Measurements from ENCODE around the gene CTCFL.
"Not testable (repeated sequence)": the region's sequence is repeated elsewhere in the genome, so short reads cannot be mapped to it uniquely, and the experiment has no call there.

The CTCFL gene

GRCh38 chr20:57481281-57481711, 43.6 kb downstream of the CTCFL start:
- Histone ChIP-seq H3K4me1 (ENCODE audit: control insufficient read depth, insufficient read depth, low read length) (peaks cover 3% of the 10 kb centered on the region), H3K27me3 (ENCODE audit: control insufficient read depth, insufficient read depth, low read length) (no peaks in the 10 kb centered on the region), H3K9ac (ENCODE audit: low read depth, low read length) (no peak overlapping the region), H3K36me3 (ENCODE audit: control insufficient read depth, insufficient read depth, low read length) (no peaks in the 10 kb centered on the region), H3K4me3 (ENCODE audit: low read depth, low read length) (no peak overlapping the region), H3K9me3 (ENCODE audit: control insufficient read depth, insufficient read depth, low read length) (no peaks in the 10 kb centered on the region)

GRCh38 chr20:57480444-57481160, 44.3 kb downstream of the CTCFL start:
- Histone ChIP-seq H3K9ac (ENCODE audit: low read depth, low read length) (no peak overlapping the region), H3K4me3 (ENCODE audit: low read depth, low read length) (no peak overlapping the region)

GRCh38 chr20:57479196-57479595, 45.7 kb downstream of the CTCFL start:
- H3K9me3 ChIP-seq (ENCODE audit: control insufficient read depth, insufficient read depth, low read length): no peaks in the 10 kb centered on the region
- no peak overlapping the region for H3K4me3 ChIP-seq (ENCODE audit: low read depth, low read length)
- no peaks in the 10 kb centered on the region for H3K36me3 ChIP-seq (ENCODE audit: control insufficient read depth, insufficient read depth, low read length)
- no peak overlapping the region for H3K9ac ChIP-seq (ENCODE audit: low read depth, low read length)
- peaks cover 3% of the 10 kb centered on the region for H3K4me1 ChIP-seq (ENCODE audit: control insufficient read depth, insufficient read depth, low read length)
- H3K27me3 ChIP-seq (ENCODE audit: control insufficient read depth, insufficient read depth, low read length): no peaks in the 10 kb centered on the region

More at GRCh38 chr20:57480444-57481160, 44.3 kb downstream of the CTCFL start:
- H3K36me3 ChIP-seq (ENCODE audit: control insufficient read depth, insufficient read depth, low read length): no peaks in the 10 kb centered on the region
- H3K4me1 ChIP-seq (ENCODE audit: control insufficient read depth, insufficient read depth, low read length): peaks cover 3% of the 10 kb centered on the region
- no peaks in the 10 kb centered on the region for H3K27me3 ChIP-seq (ENCODE audit: control insufficient read depth, insufficient read depth, low read length)
- H3K9me3 ChIP-seq (ENCODE audit: control insufficient read depth, insufficient read depth, low read length): no peaks in the 10 kb centered on the region

- Histone ChIP-seq H3K4me1 (ENCODE audit: control insufficient read depth, insufficient read depth, low read length) (peaks cover 3% of the 10 kb centered on the region), H3K4me3 (ENCODE audit: low read depth, low read length) (no peak overlapping the region), H3K9me3 (ENCODE audit: control insufficient read depth, insufficient read depth, low read length) (no peaks in the 10 kb centered on the region), H3K36me3 (ENCODE audit: control insufficient read depth, insufficient read depth, low read length) (no peaks in the 10 kb centered on the region), H3K9ac (ENCODE audit: low read depth, low read length) (no peak overlapping the region), H3K27me3 (ENCODE audit: control insufficient read depth, insufficient read depth, low read length) (no peaks in the 10 kb centered on the region)
These were observed 46.8 kb downstream of the CTCFL start for GRCh38 chr20:57478176-57478575.

GRCh38 chr20:57476641-57477461, 48.1 kb downstream of the CTCFL start:
- Histone ChIP-seq H3K4me3 (ENCODE audit: low read depth, low read length) (no peak overlapping the region), H3K4me1 (ENCODE audit: control insufficient read depth, insufficient read depth, low read length) (peaks cover 3% of the 10 kb centered on the region), H3K9ac (ENCODE audit: low read depth, low read length) (no peak overlapping the region), H3K27me3 (ENCODE audit: control insufficient read depth, insufficient read depth, low read length) (no peaks in the 10 kb centered on the region), H3K9me3 (ENCODE audit: control insufficient read depth, insufficient read depth, low read length) (no peaks in the 10 kb centered on the region), H3K36me3 (ENCODE audit: control insufficient read depth, insufficient read depth, low read length) (no peaks in the 10 kb centered on the region)

GRCh38 chr20:57476084-57476526, 48.8 kb downstream of the CTCFL start:
- H3K36me3 ChIP-seq (ENCODE audit: control insufficient read depth, insufficient read depth, low read length): no peaks in the 10 kb centered on the region
- H3K4me3 ChIP-seq (ENCODE audit: low read depth, low read length): no peak overlapping the region
- no peaks in the 10 kb centered on the region for H3K9me3 ChIP-seq (ENCODE audit: control insufficient read depth, insufficient read depth, low read length)
- no peak overlapping the region for H3K9ac ChIP-seq (ENCODE audit: low read depth, low read length)
- H3K4me1 ChIP-seq (ENCODE audit: control insufficient read depth, insufficient read depth, low read length): no peaks in the 10 kb centered on the region
- H3K27me3 ChIP-seq (ENCODE audit: control insufficient read depth, insufficient read depth, low read length): no peaks in the 10 kb centered on the region

- H3K27me3 ChIP-seq (ENCODE audit: control insufficient read depth, insufficient read depth, low read length): no peaks in the 10 kb centered on the region
- H3K4me1 ChIP-seq (ENCODE audit: control insufficient read depth, insufficient read depth, low read length): no peaks in the 10 kb centered on the region
- H3K9me3 ChIP-seq (ENCODE audit: control insufficient read depth, insufficient read depth, low read length): no peaks in the 10 kb centered on the region
- H3K9ac ChIP-seq (ENCODE audit: low read depth, low read length): no peak overlapping the region
- no peaks in the 10 kb centered on the region for H3K36me3 ChIP-seq (ENCODE audit: control insufficient read depth, insufficient read depth, low read length)
- H3K4me3 ChIP-seq (ENCODE audit: low read depth, low read length): no peak overlapping the region
These were observed 49.4 kb downstream of the CTCFL start for GRCh38 chr20:57475388-57476083.

- Histone ChIP-seq H3K27me3 (ENCODE audit: control insufficient read depth, insufficient read depth, low read length) (no peaks in the 10 kb centered on the region), H3K9ac (ENCODE audit: low read depth, low read length) (no peak overlapping the region), H3K4me1 (ENCODE audit: control insufficient read depth, insufficient read depth, low read length) (peaks cover 5% of the 10 kb centered on the region), H3K4me3 (ENCODE audit: low read depth, low read length) (no peak overlapping the region), H3K9me3 (ENCODE audit: control insufficient read depth, insufficient read depth, low read length) (no peaks in the 10 kb centered on the region), H3K36me3 (ENCODE audit: control insufficient read depth, insufficient read depth, low read length) (no peaks in the 10 kb centered on the region)
These were observed 50.1 kb downstream of the CTCFL start for GRCh38 chr20:57474816-57475215.

- no peak overlapping the region for H3K4me3 ChIP-seq (ENCODE audit: low read depth, low read length)
- H3K27me3 ChIP-seq (ENCODE audit: control insufficient read depth, insufficient read depth, low read length): no peaks in the 10 kb centered on the region
- peaks cover 8% of the 10 kb centered on the region for H3K4me1 ChIP-seq (ENCODE audit: control insufficient read depth, insufficient read depth, low read length)
- no peaks in the 10 kb centered on the region for H3K9me3 ChIP-seq (ENCODE audit: control insufficient read depth, insufficient read depth, low read length)
- no peaks in the 10 kb centered on the region for H3K36me3 ChIP-seq (ENCODE audit: control insufficient read depth, insufficient read depth, low read length)
- H3K9ac ChIP-seq (ENCODE audit: low read depth, low read length): no peak overlapping the region
These were observed 50.7 kb downstream of the CTCFL start for GRCh38 chr20:57474205-57474604.

GRCh38 chr20:57473246-57474048, 51.5 kb downstream of the CTCFL start:
- Histone ChIP-seq H3K36me3 (ENCODE audit: control insufficient read depth, insufficient read depth, low read length) (no peaks in the 10 kb centered on the region), H3K4me1 (ENCODE audit: control insufficient read depth, insufficient read depth, low read length) (peaks cover 8% of the 10 kb centered on the region), H3K4me3 (ENCODE audit: low read depth, low read length) (no peak overlapping the region), H3K9ac (ENCODE audit: low read depth, low read length) (no peak overlapping the region), H3K9me3 (ENCODE audit: control insufficient read depth, insufficient read depth, low read length) (no peaks in the 10 kb centered on the region), H3K27me3 (ENCODE audit: control insufficient read depth, insufficient read depth, low read length) (no peaks in the 10 kb centered on the region)

GRCh38 chr20:57472474-57472873, 52.5 kb downstream of the CTCFL start:
- not testable (repeated sequence) for H3K4me3 ChIP-seq (ENCODE audit: low read depth, low read length); H3K9ac ChIP-seq (ENCODE audit: low read depth, low read length); H3K4me1 ChIP-seq (ENCODE audit: control insufficient read depth, insufficient read depth, low read length); H3K27me3 ChIP-seq (ENCODE audit: control insufficient read depth, insufficient read depth, low read length); H3K36me3 ChIP-seq (ENCODE audit: control insufficient read depth, insufficient read depth, low read length); H3K9me3 ChIP-seq (ENCODE audit: control insufficient read depth, insufficient read depth, low read length)
